Stimulated activated CD8-positive, alpha-beta memory T cell treated with anti-CD3 and anti-CD28 coated beads, Interleukin-7, amount 100 ng/mL, for 48 hours (primary cell): Measurements from ENCODE around the gene CGB2.
"Not testable (repeated sequence)": the region's sequence is repeated elsewhere in the genome, so short reads cannot be mapped to it uniquely, and the experiment has no call there.

Experiments used
- DNase-seq, 2 donors: peaks; one replicate each; pipeline ENCODE4 v3.0.0-alpha.2; 2020; ENCODE audit warnings: low read depth in 1 of 2; ENCODE audit errors: extremely low read depth in 1 of 2

Gene CGB2

DNA sequence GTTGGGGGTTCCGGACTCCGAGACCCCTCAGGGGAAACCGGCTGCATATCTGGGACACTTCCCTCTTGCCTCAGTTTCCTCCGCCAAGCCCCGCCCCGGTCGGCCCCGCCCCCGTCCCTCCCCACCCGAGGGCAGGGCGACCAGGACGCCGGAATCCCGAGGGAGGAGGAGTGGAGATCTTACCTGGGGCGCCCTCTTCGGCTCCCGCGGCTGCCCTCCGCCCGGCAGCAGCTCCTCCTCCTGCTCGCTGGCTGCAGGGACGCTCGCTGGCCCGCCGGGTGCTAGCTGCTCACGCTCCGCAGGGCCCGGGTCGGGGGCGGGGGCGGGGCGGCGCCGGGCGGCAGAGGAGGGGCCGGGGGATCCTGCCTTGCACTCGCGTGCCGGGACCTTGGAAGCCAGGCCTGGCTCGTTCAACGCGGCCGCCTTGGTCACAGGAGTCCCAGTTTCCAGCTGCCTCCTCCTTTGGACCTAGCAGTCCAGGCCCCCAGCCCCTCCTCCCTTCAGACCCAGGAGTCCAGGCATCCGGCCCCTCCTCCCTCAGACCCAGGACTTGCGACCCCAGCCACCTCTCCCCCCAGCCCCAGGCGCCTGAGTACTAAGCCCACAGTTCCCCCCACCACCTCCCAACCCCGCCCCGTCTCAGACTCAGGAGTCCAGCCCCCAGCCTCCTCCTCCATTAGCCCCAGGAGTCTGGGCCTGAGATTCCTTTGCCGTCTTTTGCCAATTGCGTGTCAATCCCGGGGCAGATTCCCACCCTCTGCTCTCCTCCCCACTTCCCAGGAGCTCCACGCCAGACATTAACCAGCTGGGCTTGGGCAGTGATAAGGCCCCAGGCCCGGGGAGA lies 33.3 kb downstream of the CGB2 start, which contains the start of gene NTF4:
Gene NTF4 (minus strand): TSS at position 51 of the 844 bp plus-strand sequence. CDS start 2,821 bp downstream, outside the sequence.
- no peak for DNase-seq

DNA sequence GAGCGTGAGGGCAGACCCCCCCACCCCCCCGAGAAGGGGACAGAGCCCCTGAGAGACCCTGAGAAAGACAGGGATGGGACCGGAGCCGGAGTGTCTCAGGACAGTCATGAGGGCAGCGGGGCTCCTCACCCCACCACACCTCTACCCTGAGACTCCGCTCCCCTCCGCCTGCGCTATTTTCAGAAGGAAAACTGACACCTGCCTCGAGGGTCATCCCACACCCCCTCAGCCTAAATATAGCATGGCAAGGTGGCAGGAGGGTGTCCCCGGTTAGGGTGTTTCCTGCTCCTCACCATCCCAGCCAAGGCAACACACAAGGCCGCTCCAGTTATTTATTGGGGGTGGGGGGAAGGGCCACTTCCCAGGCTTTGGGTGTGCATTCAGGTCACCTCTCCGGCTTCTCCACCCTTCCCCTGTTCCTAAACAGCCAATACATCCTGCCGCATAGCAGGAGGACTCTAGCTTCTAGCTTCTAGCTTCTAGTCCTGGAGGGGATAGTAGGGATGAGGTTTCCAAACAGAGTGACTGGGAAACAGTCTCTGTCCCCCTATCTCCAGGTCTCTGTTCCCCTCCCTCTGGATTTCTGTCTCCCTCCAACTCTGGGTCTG lies 34.3 kb downstream of the CGB2 start:
- DNase-seq: no peak

DNA sequence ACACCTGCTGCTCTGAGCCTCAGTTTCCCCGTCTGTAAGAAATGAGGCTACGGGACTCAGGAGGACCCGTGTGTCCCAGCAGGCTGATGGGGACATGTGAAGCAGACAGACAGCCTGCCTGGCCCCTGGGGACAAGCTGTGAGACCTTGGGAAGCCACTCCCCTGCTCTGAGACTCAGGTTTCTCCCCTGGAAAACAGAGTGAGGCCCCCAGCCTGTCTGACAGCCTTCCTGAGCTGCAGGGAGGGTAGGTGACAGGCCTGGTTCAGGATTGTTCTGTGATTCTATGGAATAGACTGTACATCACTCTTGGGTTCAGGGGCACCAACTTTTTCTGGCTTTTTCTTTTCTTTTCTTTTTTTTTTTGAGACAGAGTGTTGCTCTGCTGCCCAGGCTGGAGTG lies 35.9 kb downstream of the CGB2 start:
- DNase-seq: no peak

DNA sequence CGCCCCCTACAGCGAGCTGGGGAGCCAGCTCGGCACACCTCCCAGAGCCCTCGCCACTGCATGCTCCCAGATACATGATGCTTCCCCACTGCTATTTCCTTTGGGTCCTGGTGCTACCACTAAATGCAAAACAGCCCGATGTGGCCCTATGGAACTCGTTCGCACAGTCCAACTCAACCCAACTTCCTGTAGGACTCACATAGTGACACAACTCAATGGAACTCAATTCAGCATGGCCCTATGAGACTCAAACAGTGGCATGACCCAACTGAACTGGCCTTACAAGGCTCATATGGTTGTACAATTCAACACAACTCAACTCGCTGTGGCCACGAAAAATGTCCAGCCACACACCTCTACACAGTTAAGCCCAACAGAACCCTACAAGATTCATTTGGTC lies 37.3 kb downstream of the CGB2 start:
- DNase-seq: no peak

DNA sequence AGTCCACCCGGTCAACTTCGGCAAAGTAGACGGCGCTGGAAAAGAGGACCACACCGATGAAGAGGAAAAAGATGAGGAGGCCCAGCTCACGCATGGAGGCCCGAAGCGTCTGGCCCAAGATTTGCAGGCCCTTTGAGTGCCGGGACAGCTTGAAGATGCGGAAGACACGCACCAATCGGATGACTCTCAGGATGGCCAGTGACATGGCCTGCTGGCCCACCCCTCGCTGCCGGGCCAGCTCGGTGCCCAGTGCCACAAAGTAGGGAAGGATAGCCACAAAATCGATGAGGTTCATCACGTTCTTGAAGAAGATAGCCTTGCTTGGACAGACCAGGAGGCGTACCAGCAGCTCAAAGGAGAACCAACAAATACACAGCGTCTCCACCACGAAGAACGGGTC lies 38.7 kb downstream of the CGB2 start:
- no peak for DNase-seq

DNA sequence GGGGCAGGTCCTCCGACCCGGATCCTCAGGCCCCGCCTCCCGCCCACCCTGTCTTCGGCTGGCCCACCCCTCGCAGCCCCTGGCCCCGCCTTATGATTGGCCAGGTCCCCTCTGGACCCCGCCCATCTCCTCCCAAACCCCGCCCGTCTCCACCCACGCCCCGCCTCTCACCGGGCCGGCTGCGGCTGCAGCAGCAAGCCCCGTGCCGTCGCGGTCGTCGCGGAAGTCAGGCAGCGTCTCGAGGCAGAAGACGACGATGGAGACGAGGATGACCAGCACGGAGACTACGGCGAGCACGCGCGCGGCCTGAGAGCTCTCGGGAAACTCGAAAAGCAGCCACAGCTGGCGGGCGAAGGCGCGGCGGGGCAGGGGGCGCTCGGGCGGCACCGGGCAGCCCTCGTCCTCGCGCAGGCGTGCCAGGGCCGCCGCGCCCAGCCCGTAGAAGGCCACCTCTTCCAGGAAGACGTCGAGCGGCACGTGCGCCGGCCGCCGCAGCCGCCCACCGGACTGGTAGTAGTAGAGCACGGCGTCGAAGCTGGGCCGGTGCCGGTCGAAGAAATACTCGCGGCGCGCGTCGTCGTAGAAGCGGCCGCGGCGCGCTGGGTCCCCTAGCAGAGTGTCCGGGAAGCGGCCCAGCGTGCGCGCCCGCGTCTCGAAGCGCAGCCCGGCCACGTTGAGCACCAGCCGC lies 40.3 kb downstream of the CGB2 start:
- no peak for DNase-seq

DNA sequence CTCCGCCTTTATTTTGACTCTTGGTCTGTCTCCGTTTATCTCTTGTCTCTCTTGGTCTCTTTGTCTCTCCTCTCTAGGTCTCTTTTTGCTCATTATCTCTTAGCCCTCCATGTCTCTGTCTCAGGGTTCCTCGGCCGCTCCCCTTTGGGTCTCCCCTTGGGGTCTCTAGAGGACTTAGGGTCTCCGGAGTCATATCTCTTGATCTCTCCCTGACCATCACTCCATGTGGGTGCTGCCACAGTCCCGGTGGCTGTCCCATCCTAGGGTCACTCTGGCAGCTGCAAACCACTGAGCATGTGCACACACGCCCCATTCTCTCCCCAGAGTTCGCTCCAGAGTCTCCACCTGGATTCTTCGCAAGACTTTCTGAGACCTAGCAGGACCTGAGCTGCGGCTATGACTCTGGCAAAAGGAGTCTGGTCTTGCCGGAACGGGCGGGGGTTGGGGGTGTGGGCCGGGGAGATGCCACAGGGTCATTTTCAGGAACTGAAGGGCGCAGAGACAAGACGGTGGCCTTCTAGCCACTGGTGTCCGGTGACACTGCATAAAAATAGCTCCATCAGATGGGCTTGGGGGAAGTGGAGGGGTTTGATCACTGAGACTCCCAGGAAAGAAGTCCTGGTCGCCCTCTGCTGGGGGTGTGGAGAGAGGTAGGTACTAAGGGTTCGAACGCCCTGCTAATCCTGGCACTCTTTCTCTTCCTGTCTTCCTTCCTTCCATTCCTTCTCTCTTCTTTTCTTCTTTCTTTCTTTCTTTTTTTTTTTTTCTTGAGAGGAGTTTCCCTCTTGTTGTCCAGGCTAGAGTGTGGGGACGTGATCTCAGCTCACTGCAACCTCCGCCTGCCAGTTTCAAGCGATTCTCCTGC lies 42.1 kb downstream of the CGB2 start:
- DNase-seq: no peak

DNA sequence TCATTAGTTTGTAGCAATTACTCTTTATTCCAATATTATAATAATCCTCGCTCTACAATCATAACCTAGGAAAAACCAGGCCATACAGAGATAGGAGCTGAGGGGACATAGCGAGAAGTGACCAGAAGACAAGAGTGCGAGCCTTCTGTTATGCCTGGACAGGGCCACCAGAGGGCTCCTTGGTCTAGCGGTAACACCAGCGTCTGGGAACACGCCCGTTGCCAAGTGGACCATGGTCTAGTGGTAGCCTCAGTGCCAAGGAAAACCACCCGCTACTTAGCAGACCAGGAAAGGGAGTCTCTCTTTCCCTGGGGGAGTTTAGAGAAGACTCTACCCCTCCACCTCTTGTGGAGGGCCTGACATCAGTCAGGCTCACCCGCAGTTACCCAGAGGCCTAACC lies 43.2 kb downstream of the CGB2 start:
- not testable (repeated sequence) for DNase-seq

DNA sequence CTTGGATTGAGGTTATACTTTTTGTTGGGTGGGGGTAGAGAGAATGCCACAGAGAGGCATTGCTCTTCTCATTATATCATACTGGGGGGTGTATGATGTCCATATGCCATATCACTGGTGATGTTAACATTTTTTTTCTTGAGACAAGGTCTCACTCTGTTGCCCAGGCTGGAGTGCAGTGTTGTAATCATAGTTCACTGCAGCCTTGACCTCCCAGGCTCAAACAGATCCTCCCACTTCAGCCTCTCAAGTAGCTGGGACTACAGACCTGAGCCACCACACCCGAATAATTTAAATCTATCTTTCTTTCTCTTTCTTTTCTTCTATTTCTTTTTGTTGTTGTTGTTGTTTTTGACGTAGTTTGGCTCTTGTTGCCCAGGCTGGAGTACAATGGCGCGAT lies 48.7 kb downstream of the CGB2 start:
- DNase-seq: no peak

DNA sequence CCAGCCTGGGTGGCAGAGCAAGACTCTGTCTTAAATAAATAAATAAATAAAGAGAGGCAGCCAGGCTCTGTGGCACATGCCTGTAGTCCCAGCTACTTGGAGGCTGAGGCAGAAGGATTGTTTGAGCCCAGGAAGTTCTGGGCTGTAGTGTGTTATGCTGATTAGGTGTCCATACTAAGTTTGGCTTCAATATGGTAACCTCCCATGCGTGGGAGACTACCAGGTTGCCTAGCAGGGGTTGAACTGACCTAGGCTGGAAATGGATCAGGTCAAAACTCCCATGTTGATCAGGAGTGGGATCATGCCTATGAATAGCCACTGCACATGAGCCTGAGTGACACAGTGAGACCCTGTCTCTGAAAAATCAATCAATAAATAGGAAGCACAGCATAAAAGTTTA lies 49.6 kb downstream of the CGB2 start:
- no peak for DNase-seq
